DOHH2 (cell line): Measurements from ENCODE around the gene MRPL46.

ENCODE experiments used
- H3F3A ChIP-seq: fragments of 200-600 bp; sonication (generic), shearing (Covaris generic); 2 replicates; pipeline ENCODE4 v1.6.0; 2016; ENCODE audit warnings: antibody characterized with exemption, mild to moderate bottlenecking; ENCODE audit not compliant: control insufficient read depth, insufficient read depth
- H3K27ac ChIP-seq: fragments of 200-600 bp; sonication (generic); 2 replicates; pipeline ENCODE4 v1.5.1; 2014; ENCODE audit warnings: low read depth, mild to moderate bottlenecking, low read length, moderate library complexity
- H3K27me3 ChIP-seq: fragments of 200-600 bp; sonication (generic); 2 replicates; pipeline ENCODE4 v1.6.1; 2014; ENCODE audit warnings: mild to moderate bottlenecking, low read length, mixed read lengths; ENCODE audit not compliant: control insufficient read depth
- H3K36me3 ChIP-seq: fragments of 200-600 bp; sonication (generic); 2 replicates; pipeline ENCODE4 v1.6.1; 2014; ENCODE audit warnings: mild to moderate bottlenecking, low read length, moderate library complexity, mixed read lengths; ENCODE audit not compliant: control insufficient read depth
- H3K4me1 ChIP-seq: fragments of 200-600 bp; sonication (generic); 2 replicates; pipeline ENCODE4 v1.6.1; 2014; ENCODE audit warnings: mild to moderate bottlenecking, low read length, mixed read lengths; ENCODE audit not compliant: control insufficient read depth
- H3K4me2 ChIP-seq: fragments of 200-600 bp; sonication (generic); 2 replicates; pipeline ENCODE4 v1.6.0; 2014; ENCODE audit warnings: mild to moderate bottlenecking, low read length, moderate library complexity
- H3K4me3 ChIP-seq: fragments of 200-600 bp; sonication (generic); 2 replicates; pipeline ENCODE4 v1.5.1; 2014; ENCODE audit warnings: mild to moderate bottlenecking, low read length, mixed read lengths
- H3K79me2 ChIP-seq: fragments of 200-600 bp; sonication (generic); 2 replicates; pipeline ENCODE4 v1.6.1; 2014; ENCODE audit warnings: mild to moderate bottlenecking, low read length, mixed read lengths; ENCODE audit not compliant: control insufficient read depth
- H3K9me2 ChIP-seq: fragments of 200-600 bp; sonication (generic); replicated peaks from 2 replicates; pipeline ENCODE4 v1.6.1; 2014; ENCODE audit warnings: mild to moderate bottlenecking, low read length, mixed read lengths; ENCODE audit not compliant: control insufficient read depth
- H3K9me3 ChIP-seq: fragments of 200-600 bp; sonication (generic); 2 replicates; pipeline ENCODE4 v1.6.1; 2014; ENCODE audit warnings: antibody characterized with exemption, low read length, mixed read lengths; ENCODE audit not compliant: control insufficient read depth, insufficient read depth
- H4K20me1 ChIP-seq: fragments of 200-600 bp; sonication (generic); 2 replicates; pipeline ENCODE4 v1.6.0; 2014; ENCODE audit warnings: low read depth, mild to moderate bottlenecking, antibody characterized with exemption, low read length, moderate library complexity; ENCODE audit not compliant: control insufficient read depth, insufficient read depth
- EZH2phosphoT487 ChIP-seq: fragments of 200-600 bp; sonication (generic); IDR thresholded peaks from 2 replicates; pipeline ENCODE4 v1.6.1; 2017; ENCODE audit warnings: borderline replicate concordance, mild to moderate bottlenecking, antibody characterized with exemption, low read length, moderate library complexity, mixed read lengths
- TF ChIP-seq, protein P1 (sequence below): fragments of 200-600 bp; sonication (generic); IDR thresholded peaks from one replicate; pipeline ENCODE4 v1.5.1; 2014; ENCODE audit warnings: antibody characterized with exemption, mild to moderate bottlenecking, low read depth, low read length; ENCODE audit not compliant: poor library complexity, severe bottlenecking

MRPL46 gene

DNA sequence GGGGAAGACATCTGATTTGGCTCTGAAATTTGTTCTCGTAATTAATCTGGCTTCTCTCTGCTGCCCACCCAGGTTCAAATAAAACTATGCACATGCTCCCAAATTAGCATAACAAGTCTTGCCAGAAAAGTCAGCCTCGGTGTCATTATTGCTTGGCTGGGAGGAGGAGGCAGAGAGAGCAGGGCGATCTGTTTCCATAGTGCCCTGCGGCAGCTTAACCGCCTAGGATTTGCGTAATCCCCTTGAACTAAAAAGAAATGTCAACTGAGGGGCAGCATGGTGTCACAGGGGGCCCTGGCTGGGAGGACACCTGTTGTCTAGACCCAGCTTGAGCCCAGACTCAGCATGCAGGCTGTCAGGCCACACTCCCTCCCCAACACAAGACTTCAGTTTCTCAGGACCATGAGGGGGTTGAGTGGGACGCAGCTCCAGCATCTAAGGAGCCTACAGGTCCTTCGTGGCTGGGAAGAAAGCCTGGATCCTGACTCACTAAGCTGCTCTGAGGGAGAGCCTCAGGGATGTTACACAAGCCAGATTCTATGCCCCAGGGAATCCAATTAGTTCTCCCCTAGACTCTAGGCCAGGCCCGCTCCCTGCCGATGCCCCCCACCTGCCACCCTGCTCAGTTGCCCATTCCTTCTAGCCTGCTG, 17.6 kb upstream of the MRPL46 start:
- 0 out of 2 replicates have a peak, but pooled peaks cover 3% of the 10 kb centered on the region for H4K20me1 ChIP-seq
- no peaks in the 10 kb centered on the region for H3K9me2 ChIP-seq
- H3K27me3 ChIP-seq = no peaks in the 10 kb centered on the region
- no peak overlapping the region for H3K27ac ChIP-seq
- H3K36me3 ChIP-seq = no peaks in the 10 kb centered on the region
- no peaks in the 10 kb centered on the region for H3K79me2 ChIP-seq
- H3K4me1 ChIP-seq = peaks cover 16% of the 10 kb centered on the region
- no peak overlapping the region for H3K4me3 ChIP-seq
- no peaks in the 10 kb centered on the region for H3F3A ChIP-seq
- H3K9me3 ChIP-seq = no peaks in the 10 kb centered on the region
- no peak for TF ChIP-seq EZH2phosphoT487
- TF ChIP-seq, protein P1, sequence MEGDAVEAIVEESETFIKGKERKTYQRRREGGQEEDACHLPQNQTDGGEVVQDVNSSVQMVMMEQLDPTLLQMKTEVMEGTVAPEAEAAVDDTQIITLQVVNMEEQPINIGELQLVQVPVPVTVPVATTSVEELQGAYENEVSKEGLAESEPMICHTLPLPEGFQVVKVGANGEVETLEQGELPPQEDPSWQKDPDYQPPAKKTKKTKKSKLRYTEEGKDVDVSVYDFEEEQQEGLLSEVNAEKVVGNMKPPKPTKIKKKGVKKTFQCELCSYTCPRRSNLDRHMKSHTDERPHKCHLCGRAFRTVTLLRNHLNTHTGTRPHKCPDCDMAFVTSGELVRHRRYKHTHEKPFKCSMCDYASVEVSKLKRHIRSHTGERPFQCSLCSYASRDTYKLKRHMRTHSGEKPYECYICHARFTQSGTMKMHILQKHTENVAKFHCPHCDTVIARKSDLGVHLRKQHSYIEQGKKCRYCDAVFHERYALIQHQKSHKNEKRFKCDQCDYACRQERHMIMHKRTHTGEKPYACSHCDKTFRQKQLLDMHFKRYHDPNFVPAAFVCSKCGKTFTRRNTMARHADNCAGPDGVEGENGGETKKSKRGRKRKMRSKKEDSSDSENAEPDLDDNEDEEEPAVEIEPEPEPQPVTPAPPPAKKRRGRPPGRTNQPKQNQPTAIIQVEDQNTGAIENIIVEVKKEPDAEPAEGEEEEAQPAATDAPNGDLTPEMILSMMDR = no peak
- H3K4me2 ChIP-seq = no peak overlapping the region

DNA sequence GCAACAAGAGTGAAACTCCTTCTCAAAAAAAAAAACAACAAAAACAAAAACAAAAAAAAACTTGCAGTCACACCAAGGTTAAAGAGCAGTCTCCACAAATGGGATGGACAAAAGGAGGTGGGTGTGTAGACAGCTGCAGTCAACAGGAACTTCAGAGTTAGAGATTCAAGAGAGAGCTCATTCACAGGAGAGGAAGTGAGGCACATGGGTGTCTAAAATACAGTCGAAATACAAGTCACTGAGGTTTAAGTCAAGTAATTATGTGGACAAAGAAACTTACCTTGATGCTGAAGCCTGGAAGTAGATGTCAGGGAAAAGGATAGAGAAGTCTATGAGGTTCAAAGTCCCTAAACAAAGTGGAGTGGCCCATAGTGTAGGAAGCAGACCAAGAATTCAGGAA, 15.1 kb upstream of the MRPL46 start:
- Histone ChIP-seq H3K27ac (no peak overlapping the region), H3F3A (no peaks in the 10 kb centered on the region), H3K9me2 (no peaks in the 10 kb centered on the region), H3K4me1 (peaks cover 16% of the 10 kb centered on the region), H3K79me2 (no peaks in the 10 kb centered on the region), H3K9me3 (no peaks in the 10 kb centered on the region), H4K20me1 (0 out of 2 replicates have a peak, but pooled peaks cover 3% of the 10 kb centered on the region), H3K36me3 (peaks cover 12% of the 10 kb centered on the region), H3K4me2 (no peak overlapping the region), H3K4me3 (no peak overlapping the region), H3K27me3 (no peaks in the 10 kb centered on the region)
- TF ChIP-seq, protein P1 = no peak
- TF ChIP-seq EZH2phosphoT487 = no peak

DNA sequence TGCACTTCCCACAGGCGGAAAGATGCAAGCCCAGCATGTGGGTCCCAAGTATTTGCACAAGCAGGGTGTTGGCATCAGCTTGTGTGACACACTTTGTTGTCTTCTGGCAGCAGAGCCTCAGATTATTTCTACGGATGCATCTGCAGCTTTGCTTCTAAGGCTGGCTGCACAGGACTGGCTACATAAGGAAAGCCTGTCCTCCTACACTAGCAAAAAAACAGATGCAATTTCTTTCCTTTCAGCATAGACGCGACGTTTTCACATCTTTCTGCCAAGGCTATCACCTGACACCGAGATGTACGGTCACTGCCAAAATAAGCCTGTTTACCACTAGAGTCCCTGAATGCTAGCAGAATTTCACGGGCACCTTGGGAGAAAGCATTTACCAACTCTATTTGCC, 13.8 kb upstream of the MRPL46 start:
- TF ChIP-seq EZH2phosphoT487 = no peak
- TF ChIP-seq, protein P1 = no peak
- Histone ChIP-seq H3K9me3 (no peaks in the 10 kb centered on the region), H3K4me2 (no peak overlapping the region), H3K27ac (no peak overlapping the region), H4K20me1 (0 out of 2 replicates have a peak, but pooled peaks cover 3% of the 10 kb centered on the region), H3K4me1 (peaks cover 16% of the 10 kb centered on the region), H3K36me3 (peaks cover 24% of the 10 kb centered on the region), H3K27me3 (no peaks in the 10 kb centered on the region), H3K4me3 (no peak overlapping the region), H3K9me2 (no peaks in the 10 kb centered on the region), H3K79me2 (no peaks in the 10 kb centered on the region), H3F3A (no peaks in the 10 kb centered on the region)
